ENCODE data around the gene SLC51A. TPM values are rescaled to one million over a fixed set of nuclear protein-coding genes. Genes with fewer than 3 reads are reported as not detected.
A peak's percentile ranks its signal among the peaks of the same experiment; 100 is the strongest.

SLC51A gene
- total RNA-seq, 1 donor from 2014 or later, result 3.7 TPM

- H3K36me3 Mint-ChIP-seq, result no peaks in the 10 kb centered on the region
- no peaks in the 10 kb centered on the region for H3K9me3 Mint-ChIP-seq
- H3K4me3 Mint-ChIP-seq, result no peak overlapping the region
- no peak for TF ChIP-seq CTCF (conservative IDR thresholded peaks at IDR 0.05)
- no peak overlapping the region for H3K27ac Mint-ChIP-seq
- DNase-seq (ENCODE audit: extremely low spot score, unreplicated experiment), result no peak
- H3K4me1 Mint-ChIP-seq (ENCODE audit: unreplicated experiment), result peaks cover 16% of the 10 kb centered on the region
- peaks cover 3% of the 10 kb centered on the region for H3K27me3 Mint-ChIP-seq
These were observed 412 bp downstream of the SLC51A start for GRCh38 chr3:196216681-196217211.

GRCh38 chr3:196217307-196218154 is 1.2 kb downstream of the SLC51A start:
- Mint-ChIP-seq H3K4me1 (ENCODE audit: unreplicated experiment) (peaks cover 16% of the 10 kb centered on the region), H3K27ac (no peak overlapping the region), H3K27me3 (peaks cover 3% of the 10 kb centered on the region), H3K4me3 (no peak overlapping the region), H3K9me3 (no peaks in the 10 kb centered on the region), H3K36me3 (no peaks in the 10 kb centered on the region)
- DNase-seq (ENCODE audit: extremely low spot score, unreplicated experiment), result no peak
- TF ChIP-seq CTCF (conservative IDR thresholded peaks at IDR 0.05), result no peak

- peaks cover 3% of the 10 kb centered on the region for H3K27me3 Mint-ChIP-seq
These were observed 1.9 kb downstream of the SLC51A start for GRCh38 chr3:196218155-196218712.

GRCh38 chr3:196219194-196219969 is 3.0 kb downstream of the SLC51A start:
- no peak for TF ChIP-seq CTCF (conservative IDR thresholded peaks at IDR 0.05)
- peak overlapping the region; percentile 1 for H3K4me3 Mint-ChIP-seq
- DNase-seq (ENCODE audit: extremely low spot score, unreplicated experiment), result peak; percentile 60
- peaks cover 3% of the 10 kb centered on the region for H3K27me3 Mint-ChIP-seq
- H3K36me3 Mint-ChIP-seq, result no peaks in the 10 kb centered on the region
- peaks cover 12% of the 10 kb centered on the region for H3K4me1 Mint-ChIP-seq (ENCODE audit: unreplicated experiment)
- no peaks in the 10 kb centered on the region for H3K9me3 Mint-ChIP-seq
- H3K27ac Mint-ChIP-seq, result no peak overlapping the region

More at GRCh38 chr3:196218155-196218712, 1.9 kb downstream of the SLC51A start:
- Mint-ChIP-seq H3K4me1 (ENCODE audit: unreplicated experiment) (peaks cover 12% of the 10 kb centered on the region), H3K36me3 (no peaks in the 10 kb centered on the region), H3K27ac (no peak overlapping the region), H3K4me3 (no peak overlapping the region), H3K9me3 (no peaks in the 10 kb centered on the region)
- DNase-seq (ENCODE audit: extremely low spot score, unreplicated experiment), result peak; percentile 48
- no peak for TF ChIP-seq CTCF (conservative IDR thresholded peaks at IDR 0.05)

GRCh38 chr3:196219970-196220311 is 3.6 kb downstream of the SLC51A start:
- H3K4me1 Mint-ChIP-seq (ENCODE audit: unreplicated experiment), result peaks cover 12% of the 10 kb centered on the region
- no peak overlapping the region for H3K4me3 Mint-ChIP-seq
- H3K9me3 Mint-ChIP-seq, result no peaks in the 10 kb centered on the region
- no peak for TF ChIP-seq CTCF (conservative IDR thresholded peaks at IDR 0.05)
- H3K27ac Mint-ChIP-seq, result no peak overlapping the region
- peak; percentile 63 for DNase-seq (ENCODE audit: extremely low spot score, unreplicated experiment)
- peaks cover 3% of the 10 kb centered on the region for H3K27me3 Mint-ChIP-seq
- H3K36me3 Mint-ChIP-seq, result no peaks in the 10 kb centered on the region

All from type B pancreatic cell (in vitro differentiated cells).